ENCODE measurements around the gene RBPJL. TPM values are rescaled to one million over a fixed set of nuclear protein-coding genes. Genes with fewer than 3 reads are reported as not detected.
A peak's percentile ranks its signal among the peaks of the same experiment; 100 is the strongest.

RBPJL gene
- total and polyA plus RNA-seq, 2 experiments from 2014 or later, result not detected

- DNase-seq (ENCODE audit: low spot score), result no peak
- Histone ChIP-seq H3K9me2 (replicated peaks; ENCODE audit: insufficient read depth) (no peaks in the 10 kb centered on the region), H3K9me3 (ENCODE audit: low read depth) (no peaks in the 10 kb centered on the region), H3K27ac (no peak overlapping the region), H3K36me3 (replicated peaks; ENCODE audit: insufficient read depth, low read depth) (no peaks in the 10 kb centered on the region), H3K27me3 (no peaks in the 10 kb centered on the region), H4K20me1 (ENCODE audit: insufficient read depth, poor library complexity, severe bottlenecking) (no peaks in the 10 kb centered on the region), H3K79me2 (no peaks in the 10 kb centered on the region), H2AFZ (no peak overlapping the region), H3K4me1 (ENCODE audit: insufficient read depth) (peaks cover 6% of the 10 kb centered on the region), H3K4me3 (no peak overlapping the region), H3K4me2 (no peak overlapping the region)
- 89% methylated on average over 1 of the region's 1 CpG for WGBS (ENCODE audit: low lambda C conversion rate, missing lambda C conversion rate)
- no peak for TF ChIP-seq CTCF (IDR thresholded peaks at IDR 0.05; ENCODE audit: poor library complexity)
- no peak for TF ChIP-seq EZH2phosphoT487 (IDR thresholded peaks at IDR 0.05; ENCODE audit: low read depth, severe bottlenecking, unreplicated experiment)
- TF ChIP-seq EZH2 (IDR thresholded peaks at IDR 0.05; ENCODE audit: borderline replicate concordance), result no peak
Measured at GRCh38 chr20:45353746-45354145, 47.1 kb downstream of the RBPJL start.

GRCh38 chr20:45354423-45355208 lies 48.0 kb downstream of the RBPJL start:
- H3K9me2 ChIP-seq (replicated peaks; ENCODE audit: insufficient read depth), result no peaks in the 10 kb centered on the region
- peak overlapping the region; percentile 44 for H3K4me2 ChIP-seq
- no peaks in the 10 kb centered on the region for H3K9me3 ChIP-seq (ENCODE audit: low read depth)
- H3K27ac ChIP-seq, result peak overlapping the region; percentile 19
- DNase-seq (ENCODE audit: low spot score), result no peak
- 63% methylated on average over 9 of the region's 9 CpGs for WGBS (ENCODE audit: low lambda C conversion rate, missing lambda C conversion rate)
- H3K36me3 ChIP-seq (replicated peaks; ENCODE audit: insufficient read depth, low read depth), result no peaks in the 10 kb centered on the region
- H4K20me1 ChIP-seq (ENCODE audit: insufficient read depth, poor library complexity, severe bottlenecking), result no peaks in the 10 kb centered on the region
- no peaks in the 10 kb centered on the region for H3K27me3 ChIP-seq
- H3K79me2 ChIP-seq, result no peaks in the 10 kb centered on the region
- no peak overlapping the region for H3K4me3 ChIP-seq
- TF ChIP-seq CTCF (IDR thresholded peaks at IDR 0.05; ENCODE audit: poor library complexity) (no peak), EZH2 (IDR thresholded peaks at IDR 0.05; ENCODE audit: borderline replicate concordance) (no peak), EZH2phosphoT487 (IDR thresholded peaks at IDR 0.05; ENCODE audit: low read depth, severe bottlenecking, unreplicated experiment) (no peak)
- peaks cover 6% of the 10 kb centered on the region for H3K4me1 ChIP-seq (ENCODE audit: insufficient read depth)
- no peak overlapping the region for H2AFZ ChIP-seq

- Histone ChIP-seq H3K27me3 (no peaks in the 10 kb centered on the region), H3K4me2 (peak overlapping the region; percentile 44), H3K36me3 (replicated peaks; ENCODE audit: insufficient read depth, low read depth) (no peaks in the 10 kb centered on the region), H4K20me1 (ENCODE audit: insufficient read depth, poor library complexity, severe bottlenecking) (no peaks in the 10 kb centered on the region), H3K4me1 (ENCODE audit: insufficient read depth) (peaks cover 10% of the 10 kb centered on the region), H3K4me3 (no peak overlapping the region), H3K9me2 (replicated peaks; ENCODE audit: insufficient read depth) (no peaks in the 10 kb centered on the region), H3K79me2 (no peaks in the 10 kb centered on the region), H3K9me3 (ENCODE audit: low read depth) (no peaks in the 10 kb centered on the region), H3K27ac (peak overlapping the region; percentile 54), H2AFZ (no peak overlapping the region)
- 39% methylated on average over 5 of the region's 5 CpGs for WGBS (ENCODE audit: low lambda C conversion rate, missing lambda C conversion rate)
- TF ChIP-seq CTCF (IDR thresholded peaks at IDR 0.05; ENCODE audit: poor library complexity) (no peak), EZH2 (IDR thresholded peaks at IDR 0.05; ENCODE audit: borderline replicate concordance) (no peak), EZH2phosphoT487 (IDR thresholded peaks at IDR 0.05; ENCODE audit: low read depth, severe bottlenecking, unreplicated experiment) (no peak)
- DNase-seq (ENCODE audit: low spot score), result peak; percentile 66
Measured at GRCh38 chr20:45355209-45356084, 48.8 kb downstream of the RBPJL start.
